A673 (cell line): Measurements from ENCODE around the gene ABO. TPM values are rescaled to one million over a fixed set of nuclear protein-coding genes. Genes with fewer than 3 reads are reported as not detected.
"Not testable (repeated sequence)": the region's sequence is repeated elsewhere in the genome, so short reads cannot be mapped to it uniquely, and the experiment has no call there.

Experiments used
- BruUV-seq: library from RNA; stranded (reverse); fragments of 400-500 nt; replicated peaks from 2 replicates; lab custom pipeline; 2021; lab: Mats Ljungman, UMichigan
- CTCF ChIA-PET: fragments of 300-600 bp; sonication (Branson Sonifier 250); formaldehyde crosslinking; loops from one replicate; lab custom pipeline; 2022; ENCODE audit warnings: antibody characterized with exemption; lab: Charles Lee
- POLR2A ChIA-PET: fragments of 300-600 bp; sonication (Branson Sonifier 250); formaldehyde crosslinking; loops from one replicate; lab custom pipeline; 2022; ENCODE audit warnings: antibody characterized with exemption; ENCODE audit not compliant: low non-redundant PET; lab: Charles Lee
- DNase-seq: peaks from one replicate; pipeline ENCODE4 v3.0.0-alpha.2; 2015; ENCODE audit warnings: low spot score
- H3K27ac ChIP-seq: fragments of 200-600 bp; sonication (generic); 2 replicates; pipeline ENCODE4 v1.5.1; 2016; ENCODE audit warnings: mixed run types, low read depth, mild to moderate bottlenecking, mixed read lengths, antibody characterized with exemption, low read length; ENCODE audit not compliant: poor library complexity, severe bottlenecking
- H3K27me3 ChIP-seq: fragments of 200-600 bp; sonication (generic); replicated peaks from 2 replicates; pipeline ENCODE4 v1.6.1; 2017; ENCODE audit warnings: mixed run types, low read depth, mild to moderate bottlenecking, mixed read lengths, antibody characterized with exemption, low read length; ENCODE audit not compliant: insufficient read depth, poor library complexity
- H3K36me3 ChIP-seq: fragments of 200-600 bp; sonication (generic); 2 replicates; pipeline ENCODE4 v1.6.1; 2016; ENCODE audit warnings: mixed run types, mild to moderate bottlenecking, mixed read lengths, antibody characterized with exemption, low read length; ENCODE audit not compliant: insufficient read depth, poor library complexity, severe bottlenecking
- H3K4me1 ChIP-seq: fragments of 200-600 bp; sonication (generic); 2 replicates; pipeline ENCODE4 v1.6.1; 2017; ENCODE audit warnings: mixed run types, mild to moderate bottlenecking, mixed read lengths, antibody characterized with exemption, low read length; ENCODE audit not compliant: insufficient read depth, poor library complexity, severe bottlenecking
- H3K4me3 ChIP-seq: fragments of 200-600 bp; sonication (generic); 2 replicates; pipeline ENCODE4 v1.5.1; 2016; ENCODE audit warnings: low read depth, mixed run types, mild to moderate bottlenecking, mixed read lengths, low read length; ENCODE audit not compliant: poor library complexity, severe bottlenecking
- H3K9me3 ChIP-seq: fragments of 200-600 bp; sonication (generic); 2 replicates; pipeline ENCODE4 v1.6.1; 2016; ENCODE audit warnings: mixed run types, low read depth, mild to moderate bottlenecking, mixed read lengths, antibody characterized with exemption, low read length; ENCODE audit not compliant: poor library complexity, severe bottlenecking
- EZH2 ChIP-seq: fragments of 200-600 bp; sonication (generic); IDR thresholded peaks from 2 replicates; pipeline ENCODE4 v1.6.1; 2017; ENCODE audit warnings: borderline replicate concordance, low read depth, mild to moderate bottlenecking, mixed read lengths, antibody characterized with exemption, low read length; ENCODE audit not compliant: poor library complexity, severe bottlenecking
- intact Hi-C: fragments of 100-400 bp; cut with micrococcal nuclease; formaldehyde crosslinking; loops from one replicate; pipeline ENCODE4 v1.10.0; 2022; ENCODE audit not compliant: unreplicated experiment
- total RNA-seq: library from RNA; stranded (reverse); gene quantifications from 2 replicates; pipeline ENCODE4 v1.2.3, GENCODE V29; 2021
- TF ChIP-seq, protein P1 (sequence below): fragments of 300-800, 200-600 bp; sonication (generic); conservative IDR thresholded peaks from 2 replicates; pipeline ENCODE4 v1.5.1; 2017; ENCODE audit warnings: low read depth, mild to moderate bottlenecking, antibody characterized with exemption, low read length, moderate library complexity, mixed read lengths

The ABO gene
- total RNA-seq, 1 experiment from 2014 or later: not detected

DNA sequence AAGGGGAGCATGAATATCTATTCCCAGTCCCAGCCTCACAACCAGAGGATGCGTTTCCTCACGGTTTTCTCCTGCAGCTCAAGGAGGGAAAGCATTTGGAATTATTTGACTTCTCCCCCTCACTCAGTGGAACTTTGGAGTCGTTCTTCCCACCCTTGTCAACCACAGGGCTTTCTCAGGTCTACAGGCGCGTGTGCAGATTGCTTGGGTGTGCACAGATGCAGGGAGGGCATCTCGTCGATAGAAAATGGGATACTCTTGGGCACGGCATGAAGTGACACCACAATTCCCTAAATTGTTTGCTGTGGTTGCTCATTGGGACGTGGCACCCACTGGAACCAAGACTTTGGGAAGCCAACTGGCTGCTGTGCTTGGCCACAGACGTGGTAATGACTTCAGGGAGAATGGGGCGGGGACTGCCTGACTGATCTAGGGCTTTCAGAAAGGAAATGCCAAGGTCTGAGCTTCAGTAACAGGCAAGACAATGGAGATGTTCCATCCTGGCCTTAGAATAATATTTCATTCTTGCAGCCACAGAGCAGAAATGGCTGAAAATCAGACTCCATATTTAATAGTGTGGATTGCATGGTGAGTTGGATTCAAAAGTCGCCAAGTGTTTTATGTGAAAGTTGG, 53.7 kb downstream of the ABO start:
- no peaks in the 10 kb centered on the region for H3K9me3 ChIP-seq
- no peak overlapping the region for H3K27ac ChIP-seq
- POLR2A ChIA-PET: no interaction called here
- no peaks in the 10 kb centered on the region for H3K36me3 ChIP-seq
- no peak for DNase-seq
- CTCF ChIA-PET: no interaction called here
- intact Hi-C loops: no loop called here
- H3K4me1 ChIP-seq: no peaks in the 10 kb centered on the region
- TF ChIP-seq, protein P1, sequence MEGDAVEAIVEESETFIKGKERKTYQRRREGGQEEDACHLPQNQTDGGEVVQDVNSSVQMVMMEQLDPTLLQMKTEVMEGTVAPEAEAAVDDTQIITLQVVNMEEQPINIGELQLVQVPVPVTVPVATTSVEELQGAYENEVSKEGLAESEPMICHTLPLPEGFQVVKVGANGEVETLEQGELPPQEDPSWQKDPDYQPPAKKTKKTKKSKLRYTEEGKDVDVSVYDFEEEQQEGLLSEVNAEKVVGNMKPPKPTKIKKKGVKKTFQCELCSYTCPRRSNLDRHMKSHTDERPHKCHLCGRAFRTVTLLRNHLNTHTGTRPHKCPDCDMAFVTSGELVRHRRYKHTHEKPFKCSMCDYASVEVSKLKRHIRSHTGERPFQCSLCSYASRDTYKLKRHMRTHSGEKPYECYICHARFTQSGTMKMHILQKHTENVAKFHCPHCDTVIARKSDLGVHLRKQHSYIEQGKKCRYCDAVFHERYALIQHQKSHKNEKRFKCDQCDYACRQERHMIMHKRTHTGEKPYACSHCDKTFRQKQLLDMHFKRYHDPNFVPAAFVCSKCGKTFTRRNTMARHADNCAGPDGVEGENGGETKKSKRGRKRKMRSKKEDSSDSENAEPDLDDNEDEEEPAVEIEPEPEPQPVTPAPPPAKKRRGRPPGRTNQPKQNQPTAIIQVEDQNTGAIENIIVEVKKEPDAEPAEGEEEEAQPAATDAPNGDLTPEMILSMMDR: no peak
- TF ChIP-seq EZH2: no peak
- BruUV-seq: no TSS peak
- H3K27me3 ChIP-seq: peaks cover 12% of the 10 kb centered on the region
- H3K4me3 ChIP-seq: no peak overlapping the region

DNA sequence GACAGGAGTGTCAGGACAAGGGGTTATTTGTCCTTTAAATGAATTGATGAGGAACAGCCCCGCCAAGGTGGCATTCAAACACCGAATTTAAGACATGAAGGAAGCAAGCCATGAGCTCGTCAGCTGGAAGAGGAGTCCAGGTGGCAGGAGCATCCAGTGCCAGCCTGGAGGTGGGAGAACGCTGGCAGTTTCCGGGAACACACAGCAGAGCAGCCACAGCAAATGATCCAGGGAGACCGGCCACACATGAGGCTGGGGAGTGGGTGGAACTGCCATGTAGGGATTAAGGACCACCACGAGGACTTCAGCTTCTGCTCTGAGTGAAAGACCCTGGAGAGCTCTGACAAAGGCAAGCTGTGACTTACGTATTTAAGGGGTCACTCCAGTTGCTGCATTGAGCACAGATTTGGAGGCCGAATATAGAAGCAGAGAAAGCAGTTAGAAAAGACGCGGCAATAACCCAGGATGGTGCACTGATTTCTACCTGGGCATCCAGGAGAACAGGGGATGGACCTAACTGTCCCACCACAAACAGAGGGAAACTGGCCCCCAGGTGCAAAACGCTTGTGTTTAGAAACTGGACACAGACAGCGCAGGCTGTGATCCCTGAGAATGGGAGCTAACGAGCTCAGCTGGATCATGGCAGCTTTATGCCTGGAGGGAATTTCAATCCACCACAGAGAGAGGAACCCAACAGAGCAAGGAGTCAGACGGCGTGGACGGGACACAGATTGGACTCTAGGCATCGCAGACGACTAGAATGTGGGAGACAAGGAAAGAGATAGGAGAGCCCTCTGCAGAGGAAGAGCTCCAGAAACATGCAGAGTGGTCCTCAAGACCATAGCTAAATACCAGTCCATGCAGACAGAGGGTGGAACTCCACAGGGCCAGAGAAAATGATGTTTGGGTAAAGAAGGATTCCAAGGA, 56.7 kb downstream of the ABO start:
- H3K4me3 ChIP-seq, H3K9me3 ChIP-seq, POLR2A ChIA-PET, H3K4me1 ChIP-seq, BruUV-seq, intact Hi-C loops, CTCF ChIA-PET, H3K36me3 ChIP-seq, H3K27ac ChIP-seq, DNase-seq: not testable (repeated sequence)
- H3K27me3 ChIP-seq: peaks cover 30% of the 10 kb centered on the region

DNA sequence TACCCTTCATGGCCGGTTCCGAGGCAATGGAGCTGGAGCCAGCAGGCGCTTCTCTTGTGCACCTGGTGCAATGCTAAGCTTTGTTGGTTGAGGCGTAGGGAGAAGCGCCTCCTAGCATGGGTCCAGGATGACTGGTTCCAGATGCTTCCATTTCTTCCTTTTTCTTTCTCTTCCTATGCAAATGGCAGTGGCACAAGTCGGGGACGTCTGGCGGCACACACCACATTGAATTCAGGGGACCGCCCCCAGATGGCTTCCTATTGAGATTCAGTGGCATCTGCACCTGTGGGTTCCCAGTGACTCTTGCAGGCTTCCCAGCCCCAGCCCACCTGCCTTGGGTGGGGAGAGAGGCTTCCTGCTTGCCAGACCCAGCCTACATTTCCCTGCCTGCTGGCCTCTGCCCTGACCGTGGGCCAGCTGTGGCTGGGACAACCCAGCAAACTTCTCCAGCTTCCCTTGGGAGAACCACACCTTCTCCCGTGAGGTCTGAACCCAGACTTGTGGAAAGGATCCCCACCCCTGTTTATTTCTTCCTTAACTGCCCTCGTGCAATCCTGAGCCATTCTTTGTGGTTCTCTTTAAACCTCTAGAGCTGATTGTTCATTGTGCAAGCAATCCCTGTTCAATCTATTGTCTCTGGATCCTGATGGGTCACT, 57.5 kb downstream of the ABO start:
- POLR2A ChIA-PET, H3K27ac ChIP-seq, H3K4me3 ChIP-seq, intact Hi-C loops, H3K36me3 ChIP-seq, H3K9me3 ChIP-seq, DNase-seq, H3K4me1 ChIP-seq, CTCF ChIA-PET, BruUV-seq: not testable (repeated sequence)
- peaks cover 37% of the 10 kb centered on the region for H3K27me3 ChIP-seq

DNA sequence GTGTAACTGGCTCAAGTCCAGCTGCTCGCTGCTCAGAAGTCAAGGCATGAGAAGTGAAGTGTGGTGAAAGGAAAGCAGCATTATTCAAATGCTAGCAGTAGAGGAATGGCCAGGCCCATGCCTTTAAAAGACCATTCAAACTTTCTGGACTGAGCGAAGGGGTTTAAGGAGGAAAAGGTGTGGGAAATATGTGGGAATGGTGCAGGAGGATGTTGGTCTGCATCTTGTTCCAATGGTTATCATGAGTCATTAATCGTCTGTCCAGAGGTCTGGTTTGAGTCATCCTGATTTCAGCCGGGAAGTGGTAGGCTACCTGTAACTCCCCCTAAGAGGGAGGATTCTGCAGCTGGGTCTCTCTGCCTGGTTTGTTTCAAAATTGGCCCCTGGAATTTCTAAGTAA, 60.7 kb downstream of the ABO start:
- H3K36me3 ChIP-seq, POLR2A ChIA-PET, intact Hi-C loops, H3K9me3 ChIP-seq, DNase-seq, H3K4me1 ChIP-seq, BruUV-seq, H3K4me3 ChIP-seq, H3K27ac ChIP-seq, CTCF ChIA-PET: not testable (repeated sequence)
- peaks cover 53% of the 10 kb centered on the region for H3K27me3 ChIP-seq
